ENCODE data around the gene DMAC2. TPM values are rescaled to one million over a fixed set of nuclear protein-coding genes. Genes with fewer than 3 reads are reported as not detected.
"Not testable (repeated sequence)": the region's sequence is repeated elsewhere in the genome, so short reads cannot be mapped to it uniquely, and the experiment has no call there.

Gene DMAC2
- total and polyA plus RNA-seq, 2 donors from 2014 or later: 43.9 to 73.9 TPM

GRCh38 chr19:41391618-41392017, 48.1 kb downstream of the DMAC2 start:
- Histone ChIP-seq H3K9me3 (ENCODE audit: control insufficient read depth in 2 of 3, insufficient read depth in 1 of 3, low read length in 3 of 3) (no peaks in the 10 kb centered on the region), H3K27me3 (ENCODE audit: control insufficient read depth, insufficient read depth, low read length) (no peaks in the 10 kb centered on the region), H3K36me3 (ENCODE audit: control insufficient read depth in 2 of 3, insufficient read depth in 3 of 3, low read length in 3 of 3) (peaks cover 2 to 14% (median 8%) of the 10 kb centered on the region in 3 donors), H3K4me3 (ENCODE audit: low read length in 3 of 3) (no peak overlapping the region), H3K4me1 (ENCODE audit: control insufficient read depth in 2 of 3, insufficient read depth in 2 of 3, low read depth in 1 of 3, low read length in 3 of 3) (peaks cover 0 to 3% (median 0%) of the 10 kb centered on the region in 3 donors), H3K27ac (ENCODE audit: low read depth in 2 of 2, low read length in 2 of 2) (no peak overlapping the region), H3K9ac (ENCODE audit: low read length in 3 of 3) (no peak overlapping the region)
- FAIRE-seq: no peak
- intact Hi-C loops (cut with DNase I): no loop called here
- TF ChIP-seq CTCF (IDR thresholded peaks at IDR 0.05; ENCODE audit: borderline replicate concordance, extremely low read depth, insufficient read depth): no peak
- no peak for DNase-seq

GRCh38 chr19:41386442-41386841, 53.3 kb downstream of the DMAC2 start:
- Histone ChIP-seq H3K27ac (ENCODE audit: low read depth in 2 of 2, low read length in 2 of 2) (no peak overlapping the region), H3K9me3 (ENCODE audit: control insufficient read depth in 2 of 3, insufficient read depth in 1 of 3, low read length in 3 of 3) (no peaks in the 10 kb centered on the region), H3K4me3 (ENCODE audit: low read length in 3 of 3) (no peak overlapping the region), H3K4me1 (ENCODE audit: control insufficient read depth in 2 of 3, insufficient read depth in 2 of 3, low read depth in 1 of 3, low read length in 3 of 3) (no peaks in the 10 kb centered on the region), H3K36me3 (ENCODE audit: control insufficient read depth in 2 of 3, insufficient read depth in 3 of 3, low read length in 3 of 3) (peaks cover under 1 to 10% (median 5%) of the 10 kb centered on the region in 3 donors), H3K9ac (ENCODE audit: low read length in 3 of 3) (no peak overlapping the region), H3K27me3 (ENCODE audit: control insufficient read depth, insufficient read depth, low read length) (no peaks in the 10 kb centered on the region)
- DNase-seq: no peak
- intact Hi-C loops (cut with DNase I): no loop called here
- FAIRE-seq: no peak
- TF ChIP-seq CTCF (IDR thresholded peaks at IDR 0.05; ENCODE audit: borderline replicate concordance, extremely low read depth, insufficient read depth): no peak

GRCh38 chr19:41384351-41384750, 55.4 kb downstream of the DMAC2 start:
- H3K9me3 ChIP-seq (ENCODE audit: control insufficient read depth in 2 of 3, insufficient read depth in 1 of 3, low read length in 3 of 3): no peaks in the 10 kb centered on the region
- FAIRE-seq: no peak
- TF ChIP-seq CTCF (IDR thresholded peaks at IDR 0.05; ENCODE audit: borderline replicate concordance, extremely low read depth, insufficient read depth): no peak
- no peaks in the 10 kb centered on the region for H3K27me3 ChIP-seq (ENCODE audit: control insufficient read depth, insufficient read depth, low read length)
- no peak overlapping the region for H3K9ac ChIP-seq (ENCODE audit: low read length in 3 of 3)
- intact Hi-C loops (cut with DNase I): no loop called here
- DNase-seq: no peak
- peaks cover 0 to 2% (median 0%) of the 10 kb centered on the region in 3 donors for H3K36me3 ChIP-seq (ENCODE audit: control insufficient read depth in 2 of 3, insufficient read depth in 3 of 3, low read length in 3 of 3)
- H3K4me1 ChIP-seq (ENCODE audit: control insufficient read depth in 2 of 3, insufficient read depth in 2 of 3, low read depth in 1 of 3, low read length in 3 of 3): no peaks in the 10 kb centered on the region
- no peak overlapping the region for H3K27ac ChIP-seq (ENCODE audit: low read depth in 2 of 2, low read length in 2 of 2)
- no peak overlapping the region for H3K4me3 ChIP-seq (ENCODE audit: low read length in 3 of 3)

- DNase-seq; intact Hi-C loops (cut with DNase I); FAIRE-seq: not testable (repeated sequence)
Measured at GRCh38 chr19:41381536-41381935, 58.2 kb downstream of the DMAC2 start.

More at GRCh38 chr19:41381536-41381935, 58.2 kb downstream of the DMAC2 start:
- not testable (repeated sequence) for H3K27me3 ChIP-seq (ENCODE audit: control insufficient read depth, insufficient read depth, low read length); H3K4me3 ChIP-seq (ENCODE audit: low read length in 3 of 3); H3K36me3 ChIP-seq (ENCODE audit: control insufficient read depth in 2 of 3, insufficient read depth in 3 of 3, low read length in 3 of 3); H3K9me3 ChIP-seq (ENCODE audit: control insufficient read depth in 2 of 3, insufficient read depth in 1 of 3, low read length in 3 of 3); H3K27ac ChIP-seq (ENCODE audit: low read depth in 2 of 2, low read length in 2 of 2); H3K9ac ChIP-seq (ENCODE audit: low read length in 3 of 3); H3K4me1 ChIP-seq (ENCODE audit: control insufficient read depth in 2 of 3, insufficient read depth in 2 of 3, low read depth in 1 of 3, low read length in 3 of 3)

Other genes with a start within 250 kb of the DMAC2 start
- gene CYP2S1, start 246.7 kb downstream of the DMAC2 start, total RNA-seq: 2.0 TPM
- gene CYP2S1, start 246.7 kb downstream of the DMAC2 start, polyA plus RNA-seq (ENCODE audit: insufficient read depth, low read depth, low replicate concordance): 0.97 TPM
- gene AXL, start 220.7 kb downstream of the DMAC2 start, total RNA-seq: 37.4 TPM
- gene AXL, start 220.7 kb downstream of the DMAC2 start, polyA plus RNA-seq (ENCODE audit: insufficient read depth, low read depth, low replicate concordance): 6.3 TPM
- gene HNRNPUL1, start 175.5 kb downstream of the DMAC2 start, total RNA-seq: 182 TPM
- 51.0 TPM for gene HNRNPUL1, start 175.5 kb downstream of the DMAC2 start, polyA plus RNA-seq (ENCODE audit: insufficient read depth, low read depth, low replicate concordance)
- gene CCDC97, start 129.7 kb downstream of the DMAC2 start, total RNA-seq: 28.1 TPM
- 9.8 TPM for gene CCDC97, start 129.7 kb downstream of the DMAC2 start, polyA plus RNA-seq (ENCODE audit: insufficient read depth, low read depth, low replicate concordance)
- gene TGFB1, start 86.0 kb downstream of the DMAC2 start, total RNA-seq: 48.0 TPM
- 19.1 TPM for gene TGFB1, start 86.0 kb downstream of the DMAC2 start, polyA plus RNA-seq (ENCODE audit: insufficient read depth, low read depth, low replicate concordance)
- 12.6 TPM for gene B9D2, start 75.8 kb downstream of the DMAC2 start, total RNA-seq
- gene B9D2, start 75.8 kb downstream of the DMAC2 start, polyA plus RNA-seq (ENCODE audit: insufficient read depth, low read depth, low replicate concordance): 15.7 TPM
- gene TMEM91, start 63.4 kb downstream of the DMAC2 start, total RNA-seq: 9.5 TPM
- 24.3 TPM for gene TMEM91, start 63.4 kb downstream of the DMAC2 start, polyA plus RNA-seq (ENCODE audit: insufficient read depth, low read depth, low replicate concordance)
- 16.8 TPM for gene EXOSC5, start 42.6 kb downstream of the DMAC2 start, total RNA-seq
- 15.5 TPM for gene EXOSC5, start 42.6 kb downstream of the DMAC2 start, polyA plus RNA-seq (ENCODE audit: insufficient read depth, low read depth, low replicate concordance)
- 30.9 TPM for gene BCKDHA, start 42.1 kb downstream of the DMAC2 start, total RNA-seq
- gene BCKDHA, start 42.1 kb downstream of the DMAC2 start, polyA plus RNA-seq (ENCODE audit: insufficient read depth, low read depth, low replicate concordance): 72.2 TPM
- gene B3GNT8, start 12.5 kb downstream of the DMAC2 start, total RNA-seq: 4.4 TPM
- gene B3GNT8, start 12.5 kb downstream of the DMAC2 start, polyA plus RNA-seq (ENCODE audit: insufficient read depth, low read depth, low replicate concordance): 6.5 TPM
- not detected for gene ERICH4, start 3.2 kb upstream of the DMAC2 start, total RNA-seq
- gene ERICH4, start 3.2 kb upstream of the DMAC2 start, polyA plus RNA-seq (ENCODE audit: insufficient read depth, low read depth, low replicate concordance): 23.1 TPM
- gene CEACAM21, start 136.3 kb upstream of the DMAC2 start, total RNA-seq: 5.6 TPM
- gene CEACAM21, start 136.3 kb upstream of the DMAC2 start, polyA plus RNA-seq (ENCODE audit: insufficient read depth, low read depth, low replicate concordance): 1.2 TPM
- 4.7 TPM for gene CEACAM4, start 187.2 kb upstream of the DMAC2 start, total RNA-seq
- not detected for gene CEACAM4, start 187.2 kb upstream of the DMAC2 start, polyA plus RNA-seq (ENCODE audit: insufficient read depth, low read depth, low replicate concordance)
- gene CEACAM7, start 248.4 kb upstream of the DMAC2 start, total RNA-seq: 0.16 TPM
- gene CEACAM7, start 248.4 kb upstream of the DMAC2 start, polyA plus RNA-seq (ENCODE audit: insufficient read depth, low read depth, low replicate concordance): not detected

Measured in kidney (tissue), 14 donors.